ENCODE results near the gene ZNF212. TPM values are rescaled to one million over a fixed set of nuclear protein-coding genes. Genes with fewer than 3 reads are reported as not detected.
A peak's percentile ranks its signal among the peaks of the same experiment; 100 is the strongest.

ZNF212 gene
- total RNA-seq = 5.9 TPM
- polyA plus RNA-seq = 16.7 TPM
- long read RNA-seq, donor 1, partial matches to known transcripts = 0 of 1 reads
- long read RNA-seq, donor 1, other reads (novel, unspliced or antisense) = 0 of 1 reads
- long read RNA-seq, donor 2 = 0 reads
- long read RNA-seq, donor 3, partial matches to known transcripts = 0 of 1 reads
- long read RNA-seq, donor 3, other reads (novel, unspliced or antisense) = 0 of 1 reads
- long read RNA-seq, donor 4, partial matches to known transcripts = 0 of 2 reads
- long read RNA-seq, donor 4, other reads (novel, unspliced or antisense) = 0 of 2 reads
- long read RNA-seq, donor 5, partial matches to known transcripts = 0 of 1 reads
- long read RNA-seq, donor 5, other reads (novel, unspliced or antisense) = 0 of 1 reads
- long read RNA-seq, donor 6, partial matches to known transcripts = 0 of 2 reads
- long read RNA-seq, donor 6, other reads (novel, unspliced or antisense) = 0 of 2 reads
- long read RNA-seq, donor 7, partial matches to known transcripts = 0 of 1 reads
- long read RNA-seq, donor 7, other reads (novel, unspliced or antisense) = 0 of 1 reads
- long read RNA-seq, donor 8, partial matches to known transcripts = 0 of 1 reads
- long read RNA-seq, donor 8, other reads (novel, unspliced or antisense) = 0 of 1 reads
- long read RNA-seq, donor 9, partial matches to known transcripts = 0 of 1 reads
- long read RNA-seq, donor 9, other reads (novel, unspliced or antisense) = 0 of 1 reads
- long read RNA-seq, donor 10, partial matches to known transcripts = 0 of 2 reads
- long read RNA-seq, donor 10, other reads (novel, unspliced or antisense) = 0 of 2 reads

GRCh38 chr7:149239345-149240143 is at the start of gene ZNF212:
TSS of gene ZNF212 (plus strand) at chr7:149239651. CDS start at chr7:149239779, 128 bp downstream.
- peaks cover 14 to 15% of the 10 kb centered on the region in 2 donors for H3K4me1 ChIP-seq (ENCODE audit: control insufficient read depth in 2 of 2, insufficient read depth in 2 of 2, low read length in 2 of 2)
- peaks cover 0 to 3% of the 10 kb centered on the region in 2 donors for H3K27me3 ChIP-seq (ENCODE audit: control insufficient read depth in 2 of 2, insufficient read depth in 1 of 2, low read length in 1 of 2)
- DNase-seq (ENCODE audit: low read depth in 6 of 9, low spot score in 9 of 9) = peak; percentile 66 to 93 (median 83)
- peak within 1 kb of the TSS; percentile 90 to 98 for H3K4me3 ChIP-seq (ENCODE audit: low read length in 2 of 2)
- WGBS = under 1% methylated on average over 64 of the region's 64 CpGs
- no peaks in the 10 kb centered on the region for H3K36me3 ChIP-seq (ENCODE audit: control insufficient read depth in 2 of 2, insufficient read depth in 2 of 2, low read length in 1 of 2)
- H3K9me3 ChIP-seq (ENCODE audit: control insufficient read depth in 2 of 2, insufficient read depth in 1 of 2, low read length in 1 of 2) = peaks cover 0 to 6% of the 10 kb centered on the region in 2 donors
- peak within 1 kb of the TSS; percentile 83 to 86 for H3K27ac ChIP-seq (ENCODE audit: low read depth in 1 of 2, low read length in 1 of 2)

- Histone ChIP-seq H3K9me3 (ENCODE audit: control insufficient read depth in 2 of 2, insufficient read depth in 1 of 2, low read length in 1 of 2) (no peaks in the 10 kb centered on the region), H3K27ac (ENCODE audit: low read depth in 1 of 2, low read length in 1 of 2) (no peak overlapping the region), H3K4me1 (ENCODE audit: control insufficient read depth in 2 of 2, insufficient read depth in 2 of 2, low read length in 2 of 2) (peaks cover 9 to 14% of the 10 kb centered on the region in 2 donors), H3K4me3 (ENCODE audit: low read length in 2 of 2) (no peak overlapping the region), H3K36me3 (ENCODE audit: control insufficient read depth in 2 of 2, insufficient read depth in 2 of 2, low read length in 1 of 2) (no peaks in the 10 kb centered on the region), H3K27me3 (ENCODE audit: control insufficient read depth in 2 of 2, insufficient read depth in 1 of 2, low read length in 1 of 2) (no peaks in the 10 kb centered on the region)
- DNase-seq (ENCODE audit: low read depth in 6 of 9, low spot score in 9 of 9) = no peak
- WGBS = 73% methylated on average over 5 of the region's 5 CpGs
Observed at GRCh38 chr7:149191851-149192250, 47.6 kb upstream of the ZNF212 start.

- Histone ChIP-seq H3K27ac (ENCODE audit: low read depth in 1 of 2, low read length in 1 of 2) (no peak overlapping the region), H3K36me3 (ENCODE audit: control insufficient read depth in 2 of 2, insufficient read depth in 2 of 2, low read length in 1 of 2) (peaks cover 15% of the 10 kb centered on the region in 2 donors), H3K4me3 (ENCODE audit: low read length in 2 of 2) (peak overlapping the region; percentile 80 to 98), H3K27me3 (ENCODE audit: control insufficient read depth in 2 of 2, insufficient read depth in 1 of 2, low read length in 1 of 2) (no peaks in the 10 kb centered on the region), H3K4me1 (ENCODE audit: control insufficient read depth in 2 of 2, insufficient read depth in 2 of 2, low read length in 2 of 2) (peaks cover 9 to 17% of the 10 kb centered on the region in 2 donors), H3K9me3 (ENCODE audit: control insufficient read depth in 2 of 2, insufficient read depth in 1 of 2, low read length in 1 of 2) (no peaks in the 10 kb centered on the region)
- WGBS = 92% methylated on average over 4 of the region's 4 CpGs
- DNase-seq (ENCODE audit: low read depth in 6 of 9, low spot score in 9 of 9) = no peak
Observed at GRCh38 chr7:149194799-149195179, 44.7 kb upstream of the ZNF212 start.

GRCh38 chr7:149195180-149196150 is 44.0 kb upstream of the ZNF212 start, which contains the start of gene ZNF282:
TSS of gene ZNF282 (plus strand) at chr7:149195546. CDS start at chr7:149195590, 44 bp downstream.
- H3K4me3 ChIP-seq (ENCODE audit: low read length in 2 of 2) = peak within 1 kb of the TSS; percentile 80 to 98
- H3K4me1 ChIP-seq (ENCODE audit: control insufficient read depth in 2 of 2, insufficient read depth in 2 of 2, low read length in 2 of 2) = peaks cover 9 to 17% of the 10 kb centered on the region in 2 donors
- H3K27me3 ChIP-seq (ENCODE audit: control insufficient read depth in 2 of 2, insufficient read depth in 1 of 2, low read length in 1 of 2) = no peaks in the 10 kb centered on the region
- no peaks in the 10 kb centered on the region for H3K9me3 ChIP-seq (ENCODE audit: control insufficient read depth in 2 of 2, insufficient read depth in 1 of 2, low read length in 1 of 2)
- peak within 1 kb of the TSS; percentile 62 to 78 for H3K27ac ChIP-seq (ENCODE audit: low read depth in 1 of 2, low read length in 1 of 2)
- DNase-seq (ENCODE audit: low read depth in 6 of 9, low spot score in 9 of 9) = peak in 5 of 9 donors; percentile 39 to 73 (median 52)
- under 1% methylated on average over 97 of the region's 97 CpGs for WGBS
- H3K36me3 ChIP-seq (ENCODE audit: control insufficient read depth in 2 of 2, insufficient read depth in 2 of 2, low read length in 1 of 2) = peaks cover 21 to 22% of the 10 kb centered on the region in 2 donors

GRCh38 chr7:149196151-149196704 is 43.2 kb upstream of the ZNF212 start:
- Histone ChIP-seq H3K36me3 (ENCODE audit: control insufficient read depth in 2 of 2, insufficient read depth in 2 of 2, low read length in 1 of 2) (peaks cover 26 to 29% of the 10 kb centered on the region in 2 donors), H3K27me3 (ENCODE audit: control insufficient read depth in 2 of 2, insufficient read depth in 1 of 2, low read length in 1 of 2) (no peaks in the 10 kb centered on the region), H3K27ac (ENCODE audit: low read depth in 1 of 2, low read length in 1 of 2) (peak overlapping the region; percentile 36 to 47), H3K4me1 (ENCODE audit: control insufficient read depth in 2 of 2, insufficient read depth in 2 of 2, low read length in 2 of 2) (peaks cover 9 to 17% of the 10 kb centered on the region in 2 donors), H3K4me3 (ENCODE audit: low read length in 2 of 2) (peak overlapping the region; percentile 67 to 98), H3K9me3 (ENCODE audit: control insufficient read depth in 2 of 2, insufficient read depth in 1 of 2, low read length in 1 of 2) (no peaks in the 10 kb centered on the region)
- WGBS = 4% methylated on average over 17 of the region's 17 CpGs
- DNase-seq (ENCODE audit: low read depth in 6 of 9, low spot score in 9 of 9) = peak in 3 of 9 donors; percentile 7 to 46 (median 18)

GRCh38 chr7:149196705-149197171 is 42.7 kb upstream of the ZNF212 start:
- WGBS = 46% methylated on average over 7 of the region's 7 CpGs
- Histone ChIP-seq H3K9me3 (ENCODE audit: control insufficient read depth in 2 of 2, insufficient read depth in 1 of 2, low read length in 1 of 2) (no peaks in the 10 kb centered on the region), H3K27me3 (ENCODE audit: control insufficient read depth in 2 of 2, insufficient read depth in 1 of 2, low read length in 1 of 2) (no peaks in the 10 kb centered on the region), H3K4me1 (ENCODE audit: control insufficient read depth in 2 of 2, insufficient read depth in 2 of 2, low read length in 2 of 2) (peaks cover 9 to 17% of the 10 kb centered on the region in 2 donors), H3K4me3 (ENCODE audit: low read length in 2 of 2) (peak overlapping the region; percentile 67 to 98), H3K27ac (ENCODE audit: low read depth in 1 of 2, low read length in 1 of 2) (peak overlapping the region in 1 of 2 donors; percentile 11), H3K36me3 (ENCODE audit: control insufficient read depth in 2 of 2, insufficient read depth in 2 of 2, low read length in 1 of 2) (peaks cover 31 to 34% of the 10 kb centered on the region in 2 donors)
- no peak for DNase-seq (ENCODE audit: low read depth in 6 of 9, low spot score in 9 of 9)

GRCh38 chr7:149197675-149198074 is 41.8 kb upstream of the ZNF212 start:
- DNase-seq (ENCODE audit: low read depth in 6 of 9, low spot score in 9 of 9) = no peak
- H3K36me3 ChIP-seq (ENCODE audit: control insufficient read depth in 2 of 2, insufficient read depth in 2 of 2, low read length in 1 of 2) = peaks cover 35 to 38% of the 10 kb centered on the region in 2 donors
- no peak overlapping the region for H3K27ac ChIP-seq (ENCODE audit: low read depth in 1 of 2, low read length in 1 of 2)
- peaks cover 9 to 17% of the 10 kb centered on the region in 2 donors for H3K4me1 ChIP-seq (ENCODE audit: control insufficient read depth in 2 of 2, insufficient read depth in 2 of 2, low read length in 2 of 2)
- no peak overlapping the region for H3K4me3 ChIP-seq (ENCODE audit: low read length in 2 of 2)
- no peaks in the 10 kb centered on the region for H3K9me3 ChIP-seq (ENCODE audit: control insufficient read depth in 2 of 2, insufficient read depth in 1 of 2, low read length in 1 of 2)
- 86% methylated on average over 4 of the region's 4 CpGs for WGBS
- no peaks in the 10 kb centered on the region for H3K27me3 ChIP-seq (ENCODE audit: control insufficient read depth in 2 of 2, insufficient read depth in 1 of 2, low read length in 1 of 2)

Measured in thymus (tissue), 14 donors.